PC-9 (cell line): ENCODE measurements around the gene PPP1R9A. TPM values are rescaled to one million over a fixed set of nuclear protein-coding genes. Genes with fewer than 3 reads are reported as not detected.
A peak's percentile ranks its signal among the peaks of the same experiment; 100 is the strongest.

Experiments
- BruUV-seq: library from RNA; stranded (reverse); fragments of 400-500 nt; replicated peaks from 2 replicates; lab custom pipeline; 2021; lab: Mats Ljungman, UMichigan
- CTCF ChIA-PET: fragments of 300-600 bp; sonication (Branson Sonifier 250); formaldehyde crosslinking; loops from one replicate; lab custom pipeline; 2022; ENCODE audit warnings: antibody characterized with exemption; lab: Charles Lee
- POLR2A ChIA-PET: fragments of 300-600 bp; sonication (Branson Sonifier 250); formaldehyde crosslinking; loops from one replicate; lab custom pipeline; 2022; ENCODE audit warnings: antibody characterized with exemption; ENCODE audit not compliant: unreplicated experiment; lab: Charles Lee
- DNase-seq, 2 experiments: peaks; one replicate each; pipeline versions ENCODE4 v3.0.0 to v3.0.0-alpha.2; 2015 to 2022; ENCODE audit warnings: mixed read lengths in 1 of 2
- H2AFZ ChIP-seq: fragments of 200-600 bp; sonication (generic); 2 replicates; pipeline ENCODE4 v1.8.1; 2017; ENCODE audit warnings: antibody characterized with exemption
- H3F3A ChIP-seq: fragments of 200-600 bp; sonication (generic); 2 replicates; pipeline ENCODE4 v1.8.1; 2017; ENCODE audit warnings: antibody characterized with exemption, mild to moderate bottlenecking, low read depth; ENCODE audit not compliant: insufficient read depth
- H3K27ac ChIP-seq: fragments of 200-600 bp; sonication (generic); 2 replicates; pipeline ENCODE4 v1.6.1; 2016; ENCODE audit warnings: mixed run types
- H3K27me3 ChIP-seq: fragments of 200-600 bp; sonication (generic); 2 replicates; pipeline ENCODE4 v1.6.1; 2016; ENCODE audit warnings: low read depth, mixed run types; ENCODE audit not compliant: insufficient read depth
- H3K36me3 ChIP-seq: fragments of 200-600 bp; sonication (generic); 2 replicates; pipeline ENCODE4 v1.6.1; 2016; ENCODE audit warnings: low read depth, mixed run types
- H3K4me1 ChIP-seq: fragments of 200-600 bp; sonication (generic); replicated peaks from 2 replicates; pipeline ENCODE4 v1.6.1; 2016; ENCODE audit warnings: mixed run types; ENCODE audit not compliant: insufficient read depth
- H3K4me2 ChIP-seq: fragments of 200-600 bp; sonication (generic); 2 replicates; pipeline ENCODE4 v1.6.1; 2017; ENCODE audit warnings: mixed run types
- H3K4me3 ChIP-seq: fragments of 200-600 bp; sonication (generic); 2 replicates; pipeline ENCODE4 v1.6.1; 2016; ENCODE audit warnings: mixed run types
- H3K79me2 ChIP-seq: fragments of 200-600 bp; sonication (generic); 2 replicates; pipeline ENCODE4 v1.6.1; 2017; ENCODE audit warnings: low read depth, mixed run types
- H3K9me2 ChIP-seq: fragments of 200-600 bp; sonication (generic); 2 replicates; pipeline ENCODE4 v1.8.1; 2017; ENCODE audit warnings: mild to moderate bottlenecking; ENCODE audit not compliant: insufficient read depth
- H3K9me3 ChIP-seq: fragments of 200-600 bp; sonication (generic); 2 replicates; pipeline ENCODE4 v1.8.1; 2016; ENCODE audit warnings: low read depth; ENCODE audit not compliant: insufficient read depth
- H4K20me1 ChIP-seq: fragments of 200-600 bp; sonication (generic); 2 replicates; pipeline ENCODE4 v1.8.1; 2017; ENCODE audit not compliant: insufficient read depth
- EZH2 ChIP-seq: fragments of 200-600 bp; sonication (generic); IDR thresholded peaks from 2 replicates; pipeline ENCODE4 v1.8.0; 2017; ENCODE audit warnings: antibody characterized with exemption, low read depth
- intact Hi-C: fragments of 100-400 bp; cut with micrococcal nuclease; formaldehyde crosslinking; loops from one replicate; pipeline ENCODE4 v1.10.0; 2022; ENCODE audit not compliant: unreplicated experiment
- total RNA-seq: library from RNA; stranded (reverse); gene quantifications from 2 replicates; pipeline ENCODE4 v1.2.3, GENCODE V29; 2021
- TF ChIP-seq, protein P1 (sequence below): fragments of 200-600 bp; sonication (generic); conservative IDR thresholded peaks from 2 replicates; pipeline ENCODE4 v1.6.1; 2017; ENCODE audit warnings: mixed run types, antibody characterized with exemption, mild to moderate bottlenecking, moderate library complexity

Gene PPP1R9A
- total RNA-seq, 1 experiment from 2014 or later = 11.5 TPM

GRCh38 chr7:95041031-95041430 is 133.6 kb downstream of the PPP1R9A start:
- no peak overlapping the region for H2AFZ ChIP-seq
- no peaks in the 10 kb centered on the region for H3K27me3 ChIP-seq
- H3K36me3 ChIP-seq = no peaks in the 10 kb centered on the region
- H3K9me2 ChIP-seq = no peaks in the 10 kb centered on the region
- CTCF ChIA-PET = no interaction called here
- no peak for TF ChIP-seq EZH2
- TF ChIP-seq, protein P1, sequence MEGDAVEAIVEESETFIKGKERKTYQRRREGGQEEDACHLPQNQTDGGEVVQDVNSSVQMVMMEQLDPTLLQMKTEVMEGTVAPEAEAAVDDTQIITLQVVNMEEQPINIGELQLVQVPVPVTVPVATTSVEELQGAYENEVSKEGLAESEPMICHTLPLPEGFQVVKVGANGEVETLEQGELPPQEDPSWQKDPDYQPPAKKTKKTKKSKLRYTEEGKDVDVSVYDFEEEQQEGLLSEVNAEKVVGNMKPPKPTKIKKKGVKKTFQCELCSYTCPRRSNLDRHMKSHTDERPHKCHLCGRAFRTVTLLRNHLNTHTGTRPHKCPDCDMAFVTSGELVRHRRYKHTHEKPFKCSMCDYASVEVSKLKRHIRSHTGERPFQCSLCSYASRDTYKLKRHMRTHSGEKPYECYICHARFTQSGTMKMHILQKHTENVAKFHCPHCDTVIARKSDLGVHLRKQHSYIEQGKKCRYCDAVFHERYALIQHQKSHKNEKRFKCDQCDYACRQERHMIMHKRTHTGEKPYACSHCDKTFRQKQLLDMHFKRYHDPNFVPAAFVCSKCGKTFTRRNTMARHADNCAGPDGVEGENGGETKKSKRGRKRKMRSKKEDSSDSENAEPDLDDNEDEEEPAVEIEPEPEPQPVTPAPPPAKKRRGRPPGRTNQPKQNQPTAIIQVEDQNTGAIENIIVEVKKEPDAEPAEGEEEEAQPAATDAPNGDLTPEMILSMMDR = no peak
- H3K9me3 ChIP-seq = no peaks in the 10 kb centered on the region
- no peak overlapping the region for H3K4me3 ChIP-seq
- BruUV-seq = no TSS peak
- H3K4me1 ChIP-seq = no peaks in the 10 kb centered on the region
- no peaks in the 10 kb centered on the region for H4K20me1 ChIP-seq
- no peak overlapping the region for H3K4me2 ChIP-seq
- no peaks in the 10 kb centered on the region for H3K79me2 ChIP-seq
- H3F3A ChIP-seq = no peaks in the 10 kb centered on the region
- POLR2A ChIA-PET = no interaction called here
- intact Hi-C loops = loop anchor here (10.0 kb wide), 1 partner anchor 386 kb away; the partner anchor contains the start of gene SGCE
- H3K27ac ChIP-seq = no peak overlapping the region
- no peak for DNase-seq

- ChIA-PET POLR2A (no interaction called here), CTCF (interaction anchor here (0.6 to 0.7 kb wide), 2 partner anchors 130 to 596 kb away, joined by 3 to 5 read pairs; no protein-coding TSS in a partner anchor)
- Histone ChIP-seq H3K27ac (no peak overlapping the region), H3K4me3 (no peak overlapping the region), H3K9me3 (no peaks in the 10 kb centered on the region), H3K4me1 (no peaks in the 10 kb centered on the region), H3K4me2 (no peak overlapping the region), H3K9me2 (no peaks in the 10 kb centered on the region), H3F3A (no peaks in the 10 kb centered on the region), H3K36me3 (no peaks in the 10 kb centered on the region), H3K79me2 (no peaks in the 10 kb centered on the region), H4K20me1 (no peaks in the 10 kb centered on the region), H2AFZ (no peak overlapping the region), H3K27me3 (no peaks in the 10 kb centered on the region)
- intact Hi-C loops = loop anchor here (2.0 to 10.0 kb wide), 2 partner anchors 391 to 597 kb away; partner anchors contain the start of gene SGCE
- TF ChIP-seq EZH2 = no peak
- TF ChIP-seq, protein P1 = no peak; the same call in 1 of the 2 replicates
- no TSS peak for BruUV-seq
- DNase-seq = peak in 1 of 2 experiments; percentile 25
Measured at GRCh38 chr7:95045236-95045923, 138.0 kb downstream of the PPP1R9A start.

GRCh38 chr7:95046494-95047240 is 139.3 kb downstream of the PPP1R9A start:
- H3K9me3 ChIP-seq = no peaks in the 10 kb centered on the region
- BruUV-seq = no TSS peak
- no peak for TF ChIP-seq EZH2
- no peaks in the 10 kb centered on the region for H3F3A ChIP-seq
- H3K36me3 ChIP-seq = no peaks in the 10 kb centered on the region
- no peaks in the 10 kb centered on the region for H3K79me2 ChIP-seq
- no peak for DNase-seq
- no peak overlapping the region for H2AFZ ChIP-seq
- H3K4me2 ChIP-seq = no peak overlapping the region
- no peak overlapping the region for H3K27ac ChIP-seq
- no peaks in the 10 kb centered on the region for H3K9me2 ChIP-seq
- no peaks in the 10 kb centered on the region for H3K4me1 ChIP-seq
- no peaks in the 10 kb centered on the region for H4K20me1 ChIP-seq
- no peaks in the 10 kb centered on the region for H3K27me3 ChIP-seq
- CTCF ChIA-PET = interaction anchor here (0.7 to 1.1 kb wide), 2 partner anchors 611 to 1737 kb away, joined by 3 to 4 read pairs; no protein-coding TSS in a partner anchor
- intact Hi-C loops = loop anchor here (10.0 kb wide), 1 partner anchor 392 kb away; the partner anchor contains the start of gene SGCE
- no peak overlapping the region for H3K4me3 ChIP-seq
- POLR2A ChIA-PET = no interaction called here
